ENCODE results near the gene SSTR4. TPM values are rescaled to one million over a fixed set of nuclear protein-coding genes. Genes with fewer than 3 reads are reported as not detected.

The SSTR4 gene
- total RNA-seq, 1 experiment from 2014 or later, result not detected

DNA sequence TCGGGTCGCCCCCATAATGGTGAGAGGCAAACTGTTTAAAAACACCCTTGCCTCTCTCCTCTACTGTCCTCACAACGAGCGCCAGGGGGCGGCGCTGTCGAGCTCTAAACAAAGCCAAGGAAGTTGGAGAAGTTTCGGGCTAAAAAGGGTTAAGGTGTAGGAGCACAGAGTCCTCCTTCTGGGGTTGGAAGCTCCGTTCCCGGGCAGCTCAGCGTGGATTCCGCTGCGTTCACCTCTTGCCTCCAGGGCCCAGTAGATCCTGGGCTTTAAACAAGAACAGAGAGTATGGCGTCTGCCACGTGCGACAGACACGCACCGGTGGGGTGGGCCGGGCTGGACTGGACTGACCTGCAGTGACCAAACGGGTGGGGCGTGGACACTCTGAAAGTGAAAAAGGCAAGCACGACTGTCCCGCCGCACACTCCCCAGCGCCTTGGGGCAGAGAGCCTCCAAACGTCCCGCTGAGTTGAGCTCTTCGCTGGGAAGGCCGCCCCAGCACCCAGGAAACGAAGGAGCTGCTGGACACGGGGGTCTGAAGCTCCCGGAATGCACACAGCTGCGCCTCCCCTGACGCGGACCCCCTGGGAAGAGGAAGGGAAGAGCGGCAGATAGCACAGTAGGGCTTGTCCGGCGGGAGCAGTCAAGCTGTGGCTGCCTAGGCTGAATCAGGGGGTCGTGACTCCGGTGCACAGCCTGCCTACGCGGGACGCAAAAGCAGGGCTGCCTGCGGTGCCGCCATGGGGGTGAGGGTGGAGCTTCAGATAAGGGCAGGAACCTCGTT lies 15.9 kb downstream of the SSTR4 start:
- peaks cover 17% of the 10 kb centered on the region for H3K27me3 ChIP-seq (ENCODE audit: control insufficient read depth, insufficient read depth, low read length)
- BruUV-seq (replicated peaks), result no TSS peak
- DNase-seq (ENCODE audit: low read depth, low spot score) (no peak), ATAC-seq (no peak)
- H3K9me3 ChIP-seq (ENCODE audit: control insufficient read depth, insufficient read depth, low read depth, low read length), result no peaks in the 10 kb centered on the region
- ChIA-PET CTCF (no interaction called here), POLR2A (no interaction called here)
- peak overlapping the region in 1 of 2 experiments; percentile 56; a peak in 3 of 4 replicates for H3K4me3 ChIP-seq (ENCODE audit: low read depth in 2 of 2, low read length in 2 of 2)
- intact Hi-C loops (cut with micrococcal nuclease; ENCODE audit: unreplicated experiment), result loop anchor here (10.0 kb wide), 2 partner anchors 104 to 284 kb away; no protein-coding TSS in a partner anchor
- TF ChIP-seq, protein P1, sequence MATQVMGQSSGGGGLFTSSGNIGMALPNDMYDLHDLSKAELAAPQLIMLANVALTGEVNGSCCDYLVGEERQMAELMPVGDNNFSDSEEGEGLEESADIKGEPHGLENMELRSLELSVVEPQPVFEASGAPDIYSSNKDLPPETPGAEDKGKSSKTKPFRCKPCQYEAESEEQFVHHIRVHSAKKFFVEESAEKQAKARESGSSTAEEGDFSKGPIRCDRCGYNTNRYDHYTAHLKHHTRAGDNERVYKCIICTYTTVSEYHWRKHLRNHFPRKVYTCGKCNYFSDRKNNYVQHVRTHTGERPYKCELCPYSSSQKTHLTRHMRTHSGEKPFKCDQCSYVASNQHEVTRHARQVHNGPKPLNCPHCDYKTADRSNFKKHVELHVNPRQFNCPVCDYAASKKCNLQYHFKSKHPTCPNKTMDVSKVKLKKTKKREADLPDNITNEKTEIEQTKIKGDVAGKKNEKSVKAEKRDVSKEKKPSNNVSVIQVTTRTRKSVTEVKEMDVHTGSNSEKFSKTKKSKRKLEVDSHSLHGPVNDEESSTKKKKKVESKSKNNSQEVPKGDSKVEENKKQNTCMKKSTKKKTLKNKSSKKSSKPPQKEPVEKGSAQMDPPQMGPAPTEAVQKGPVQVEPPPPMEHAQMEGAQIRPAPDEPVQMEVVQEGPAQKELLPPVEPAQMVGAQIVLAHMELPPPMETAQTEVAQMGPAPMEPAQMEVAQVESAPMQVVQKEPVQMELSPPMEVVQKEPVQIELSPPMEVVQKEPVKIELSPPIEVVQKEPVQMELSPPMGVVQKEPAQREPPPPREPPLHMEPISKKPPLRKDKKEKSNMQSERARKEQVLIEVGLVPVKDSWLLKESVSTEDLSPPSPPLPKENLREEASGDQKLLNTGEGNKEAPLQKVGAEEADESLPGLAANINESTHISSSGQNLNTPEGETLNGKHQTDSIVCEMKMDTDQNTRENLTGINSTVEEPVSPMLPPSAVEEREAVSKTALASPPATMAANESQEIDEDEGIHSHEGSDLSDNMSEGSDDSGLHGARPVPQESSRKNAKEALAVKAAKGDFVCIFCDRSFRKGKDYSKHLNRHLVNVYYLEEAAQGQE (IDR thresholded peaks at IDR 0.05; ENCODE audit: insufficient read depth in 1 of 2, low read depth in 2 of 2, low read length in 1 of 2), result no peak
- no peak for TF ChIP-seq SIN3A (IDR thresholded peaks at IDR 0.05; ENCODE audit: borderline replicate concordance, insufficient read depth, low read depth, low read length)
- TF ChIP-seq, protein P2, sequence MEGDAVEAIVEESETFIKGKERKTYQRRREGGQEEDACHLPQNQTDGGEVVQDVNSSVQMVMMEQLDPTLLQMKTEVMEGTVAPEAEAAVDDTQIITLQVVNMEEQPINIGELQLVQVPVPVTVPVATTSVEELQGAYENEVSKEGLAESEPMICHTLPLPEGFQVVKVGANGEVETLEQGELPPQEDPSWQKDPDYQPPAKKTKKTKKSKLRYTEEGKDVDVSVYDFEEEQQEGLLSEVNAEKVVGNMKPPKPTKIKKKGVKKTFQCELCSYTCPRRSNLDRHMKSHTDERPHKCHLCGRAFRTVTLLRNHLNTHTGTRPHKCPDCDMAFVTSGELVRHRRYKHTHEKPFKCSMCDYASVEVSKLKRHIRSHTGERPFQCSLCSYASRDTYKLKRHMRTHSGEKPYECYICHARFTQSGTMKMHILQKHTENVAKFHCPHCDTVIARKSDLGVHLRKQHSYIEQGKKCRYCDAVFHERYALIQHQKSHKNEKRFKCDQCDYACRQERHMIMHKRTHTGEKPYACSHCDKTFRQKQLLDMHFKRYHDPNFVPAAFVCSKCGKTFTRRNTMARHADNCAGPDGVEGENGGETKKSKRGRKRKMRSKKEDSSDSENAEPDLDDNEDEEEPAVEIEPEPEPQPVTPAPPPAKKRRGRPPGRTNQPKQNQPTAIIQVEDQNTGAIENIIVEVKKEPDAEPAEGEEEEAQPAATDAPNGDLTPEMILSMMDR (IDR thresholded peaks at IDR 0.05), result peak; percentile 79
- no peaks in the 10 kb centered on the region for H3K36me3 ChIP-seq (ENCODE audit: control insufficient read depth, insufficient read depth, low read length)
- no peak overlapping the region for H3K27ac ChIP-seq (ENCODE audit: low read length)
- in situ Hi-C loops (cut with HindIII; ENCODE audit: low pct_unique_long_range_greater_than_20kb, low sequenced_read_pairs), result no loop called here
- H3K4me1 ChIP-seq (ENCODE audit: control insufficient read depth, insufficient read depth, low read length), result peaks cover 8% of the 10 kb centered on the region

DNA sequence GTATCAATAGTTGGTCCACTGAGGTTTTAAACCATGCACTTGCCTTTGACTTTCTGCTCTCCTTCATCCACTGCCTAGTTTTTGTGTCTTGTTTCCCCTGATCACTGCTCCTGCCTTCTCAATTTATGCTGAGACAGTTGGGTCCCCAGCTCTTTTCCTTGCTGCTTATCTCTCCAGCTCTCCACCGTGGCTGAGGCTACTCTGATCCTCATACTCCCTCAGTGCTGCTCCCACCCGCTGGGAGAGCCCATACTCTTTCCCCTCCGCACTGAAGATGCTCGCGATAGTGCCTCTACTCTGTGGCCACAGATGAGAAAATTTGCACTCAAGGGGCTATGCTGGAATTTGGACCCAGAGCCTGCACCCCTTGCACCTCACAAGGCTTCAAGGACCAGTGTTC lies 17.8 kb downstream of the SSTR4 start:
- intact Hi-C loops (cut with micrococcal nuclease; ENCODE audit: unreplicated experiment), result loop anchor here (10.0 kb wide), 2 partner anchors 102 to 282 kb away; no protein-coding TSS in a partner anchor
- ChIA-PET POLR2A (no interaction called here), CTCF (no interaction called here)
- DNase-seq (ENCODE audit: low read depth, low spot score) (no peak), ATAC-seq (no peak)
- no TSS peak for BruUV-seq (replicated peaks)
- Histone ChIP-seq H3K9me3 (ENCODE audit: control insufficient read depth, insufficient read depth, low read depth, low read length) (no peaks in the 10 kb centered on the region), H3K4me3 (ENCODE audit: low read depth in 2 of 2, low read length in 2 of 2) (no peak overlapping the region), H3K4me1 (ENCODE audit: control insufficient read depth, insufficient read depth, low read length) (peaks cover 3% of the 10 kb centered on the region), H3K27ac (ENCODE audit: low read length) (no peak overlapping the region), H3K27me3 (ENCODE audit: control insufficient read depth, insufficient read depth, low read length) (peaks cover 16% of the 10 kb centered on the region), H3K36me3 (ENCODE audit: control insufficient read depth, insufficient read depth, low read length) (no peaks in the 10 kb centered on the region)
- TF ChIP-seq, protein P2 (IDR thresholded peaks at IDR 0.05), result no peak
- TF ChIP-seq POLR2AphosphoS5 (IDR thresholded peaks at IDR 0.05; ENCODE audit: low read depth, low read length), result no peak
- TF ChIP-seq SIN3A (IDR thresholded peaks at IDR 0.05; ENCODE audit: borderline replicate concordance, insufficient read depth, low read depth, low read length), result no peak
- TF ChIP-seq, protein P1 (IDR thresholded peaks at IDR 0.05; ENCODE audit: insufficient read depth in 1 of 2, low read depth in 2 of 2, low read length in 1 of 2), result no peak
- no peak for TF ChIP-seq TCF7L2 (IDR thresholded peaks at IDR 0.05; ENCODE audit: low read depth, low read length)
- in situ Hi-C loops (cut with HindIII; ENCODE audit: low pct_unique_long_range_greater_than_20kb, low sequenced_read_pairs), result no loop called here

Measured in Panc1 (cell line).